COLO668 (cell line): Measurements from ENCODE around the gene CEP78.
A peak's percentile ranks its signal among the peaks of the same experiment; 100 is the strongest.
"Not testable (repeated sequence)": the region's sequence is repeated elsewhere in the genome, so short reads cannot be mapped to it uniquely, and the experiment has no call there.

Source experiments
- DNase-seq: peaks from one replicate; lab custom pipeline; 2025; ENCODE audit not compliant: unreplicated experiment; lab: John Stamatoyannopoulos, UW

The CEP78 gene

DNA sequence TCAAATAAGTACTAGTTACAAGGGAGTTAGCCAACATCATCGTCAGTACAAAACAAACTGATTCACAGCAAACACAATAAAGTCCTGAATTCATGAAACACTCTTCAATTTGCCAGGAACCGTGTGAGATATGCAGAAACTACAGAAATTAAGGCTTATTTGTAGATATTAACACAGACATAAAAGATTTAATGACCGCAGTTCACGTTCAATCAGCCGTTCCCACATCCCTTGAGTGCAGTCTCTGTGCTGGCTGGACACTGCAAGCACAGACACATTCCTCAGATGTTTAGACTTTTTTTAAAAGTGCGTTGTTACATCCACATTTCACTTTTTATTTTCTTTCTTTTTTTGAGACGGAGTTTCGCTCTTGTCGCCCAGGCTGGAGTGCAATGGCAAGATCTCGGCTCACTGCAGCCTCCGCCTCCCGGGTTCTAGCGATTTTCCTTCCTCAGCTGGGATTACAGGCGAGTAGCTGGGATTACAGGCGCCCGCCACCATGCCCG is 566 bp upstream of the CEP78 start:
- DNase-seq = no peak

DNA sequence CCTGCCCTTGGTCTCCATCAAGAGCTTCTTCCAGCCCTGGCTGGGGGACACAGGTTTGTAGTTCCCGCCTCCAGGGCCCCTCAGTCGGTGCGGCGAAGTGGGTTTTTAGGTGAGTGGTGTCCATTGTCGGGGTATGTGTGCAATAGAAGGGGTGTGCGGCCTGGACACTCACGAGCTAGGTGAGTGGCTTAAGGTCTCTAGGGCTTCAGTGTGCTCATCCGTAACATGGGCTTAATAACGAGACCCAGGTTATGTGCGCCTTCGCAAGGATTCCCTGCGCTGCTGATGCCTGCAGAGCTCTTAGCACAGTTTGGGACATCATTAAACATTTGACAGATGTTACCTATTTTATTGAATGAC is 656 bp downstream of the CEP78 start:
- DNase-seq = peak; percentile 54

DNA sequence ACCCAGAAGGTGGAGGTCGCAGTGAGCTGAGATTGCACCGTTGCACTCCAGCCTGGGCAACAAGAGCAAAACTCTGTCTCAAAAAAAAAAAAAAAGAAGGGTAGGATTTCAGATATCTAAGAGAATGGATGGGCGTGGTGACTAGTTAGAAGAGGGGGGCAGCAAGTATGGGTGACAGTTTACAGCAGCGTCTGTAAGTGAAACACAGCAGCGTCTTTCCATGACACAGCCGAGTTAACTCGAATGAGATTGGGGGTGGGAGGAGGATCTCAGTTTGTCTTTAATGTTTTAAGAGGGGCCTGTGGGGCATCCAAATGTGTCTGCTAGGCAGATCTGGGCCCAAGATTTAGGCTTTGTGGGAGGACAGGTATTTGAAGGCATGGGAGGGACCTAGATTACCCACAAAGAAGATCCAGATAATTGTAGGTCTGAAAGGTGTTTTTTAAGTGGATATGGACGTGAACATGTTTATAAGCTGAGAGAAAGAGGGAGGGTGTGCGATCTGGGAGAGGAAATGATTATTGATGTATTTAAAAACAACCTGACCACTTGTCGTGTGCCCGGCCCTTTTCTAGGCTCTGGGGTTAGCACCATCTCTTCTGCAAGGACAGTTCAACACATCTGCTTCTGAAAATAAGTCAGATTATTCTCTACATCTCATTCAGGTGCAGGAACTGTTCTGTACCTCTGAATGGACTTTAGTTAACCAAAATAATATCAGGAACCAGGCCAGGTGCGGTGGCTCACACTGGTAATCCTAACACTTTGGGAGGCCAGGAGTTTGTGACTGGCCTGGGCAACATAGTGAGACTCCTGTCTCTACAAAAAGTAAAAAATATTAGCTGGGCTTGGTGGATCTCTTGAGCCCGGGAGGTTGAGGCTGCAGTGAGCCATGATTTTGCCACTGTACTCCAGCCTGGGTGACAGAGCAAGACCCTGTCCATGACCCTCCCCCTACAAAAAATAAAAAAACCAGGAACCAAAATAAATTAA is 2.5 kb downstream of the CEP78 start:
- DNase-seq = no peak

DNA sequence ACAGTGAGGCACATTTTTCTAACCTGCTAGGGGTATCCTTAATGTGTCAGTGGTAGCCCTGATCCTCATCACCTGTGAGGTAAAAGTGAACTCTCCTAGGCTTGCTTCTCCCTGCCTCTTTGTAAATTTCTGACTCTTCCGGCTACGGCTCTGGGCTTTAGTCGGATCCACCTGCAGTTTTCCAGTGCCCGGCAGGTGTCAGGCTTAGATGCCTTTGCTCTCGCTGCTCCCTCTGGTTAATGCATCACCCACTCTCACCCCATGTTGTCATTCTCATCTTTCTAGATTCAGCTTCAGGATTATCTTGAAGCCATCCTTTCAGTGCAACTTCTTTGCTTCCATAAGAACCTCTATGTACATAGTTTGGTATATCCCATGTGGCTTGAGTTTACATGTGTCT is 3.6 kb downstream of the CEP78 start:
- peak; percentile 60 for DNase-seq

DNA sequence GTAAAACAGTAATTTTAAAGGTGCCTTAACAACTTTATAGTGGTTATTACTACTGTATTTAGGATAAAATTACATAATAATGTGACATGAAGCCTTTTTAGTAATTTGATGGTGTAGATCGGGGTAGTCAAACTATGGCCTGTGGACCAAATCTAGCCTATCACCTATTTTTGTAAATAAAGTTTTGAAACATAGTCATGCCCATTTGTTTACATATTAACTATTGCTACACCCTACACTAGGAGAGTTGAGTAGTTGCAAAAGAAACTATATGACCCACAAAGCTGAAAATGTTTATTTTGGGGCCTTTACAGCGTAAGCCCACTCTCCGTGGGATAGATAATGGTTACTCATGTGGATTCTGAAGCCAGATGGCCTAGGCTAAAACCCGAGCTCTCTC is 6.2 kb downstream of the CEP78 start:
- no peak for DNase-seq

DNA sequence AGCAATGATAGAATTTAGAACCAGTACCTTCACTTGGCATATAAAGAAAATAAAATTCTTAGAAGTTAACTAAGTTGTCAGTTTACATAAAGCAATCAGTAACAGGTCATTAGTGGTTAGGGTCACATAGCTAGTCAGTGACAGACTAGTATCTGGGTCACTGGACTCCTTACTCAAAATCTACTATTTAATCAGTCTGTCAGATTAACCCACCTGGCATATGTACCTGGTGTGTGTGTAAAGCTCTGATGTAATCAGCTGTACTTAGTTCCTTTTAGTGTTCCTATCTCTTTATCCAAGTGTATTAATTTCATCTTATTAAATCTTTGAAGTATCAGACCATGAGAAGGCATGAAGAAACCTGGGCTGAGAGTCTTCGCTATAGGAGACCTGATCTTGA is 7.3 kb downstream of the CEP78 start:
- DNase-seq = no peak

DNA sequence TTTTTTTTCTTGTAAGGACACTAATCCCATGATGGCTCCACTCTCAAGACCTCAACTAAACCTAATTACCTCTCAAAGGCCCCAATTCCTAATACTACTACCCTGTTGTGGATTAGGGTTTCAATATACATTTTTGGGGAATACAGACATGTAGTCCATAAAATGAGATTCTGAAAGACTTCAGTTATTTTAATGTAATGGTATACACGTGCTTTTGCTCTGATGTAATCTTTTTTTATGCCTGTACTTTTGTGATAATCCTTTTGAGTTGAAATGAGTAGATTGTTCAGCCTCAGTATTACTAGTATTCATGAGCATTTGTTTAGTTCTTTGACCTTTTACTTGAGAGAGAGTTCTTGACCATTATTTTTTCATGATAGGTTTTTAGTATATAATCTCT is 9.5 kb downstream of the CEP78 start:
- no peak for DNase-seq

DNA sequence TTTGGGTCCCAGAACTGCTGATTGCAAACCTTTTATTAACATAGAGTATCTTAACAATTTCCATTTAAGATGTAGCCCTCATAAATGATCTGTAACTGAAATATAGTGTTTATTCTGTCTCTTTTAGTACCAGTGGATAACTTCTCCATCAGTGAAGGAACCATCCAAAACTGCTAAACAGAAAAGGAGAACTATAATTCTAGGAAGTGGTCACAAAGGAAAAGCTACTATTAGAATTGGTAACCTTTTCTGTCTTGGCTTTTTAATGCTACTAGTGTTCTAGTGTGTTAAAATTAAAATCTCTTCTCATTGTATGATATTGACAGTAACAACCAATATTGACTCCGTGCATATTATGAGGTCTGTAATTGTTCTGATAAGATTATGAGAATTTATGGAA is 12.8 kb downstream of the CEP78 start:
- DNase-seq = no peak

DNA sequence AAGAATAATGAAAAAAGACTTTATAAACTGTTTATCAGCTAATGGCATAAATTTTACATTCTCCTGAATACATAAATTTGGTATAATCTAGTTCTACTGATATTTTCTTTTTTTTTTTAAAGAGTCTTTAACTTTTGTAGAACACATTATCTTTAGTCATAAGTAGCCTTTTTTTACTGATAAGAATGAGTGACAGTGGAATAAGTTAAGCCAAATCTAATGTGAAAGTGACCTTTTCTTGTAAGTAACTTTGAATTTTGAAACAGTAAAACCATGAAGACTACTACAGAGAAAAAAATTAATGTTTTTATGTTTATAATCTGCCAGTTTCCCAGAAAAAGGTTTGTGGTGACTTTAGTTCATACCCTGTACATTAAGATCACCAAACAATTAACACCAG is 13.7 kb downstream of the CEP78 start:
- no peak for DNase-seq

DNA sequence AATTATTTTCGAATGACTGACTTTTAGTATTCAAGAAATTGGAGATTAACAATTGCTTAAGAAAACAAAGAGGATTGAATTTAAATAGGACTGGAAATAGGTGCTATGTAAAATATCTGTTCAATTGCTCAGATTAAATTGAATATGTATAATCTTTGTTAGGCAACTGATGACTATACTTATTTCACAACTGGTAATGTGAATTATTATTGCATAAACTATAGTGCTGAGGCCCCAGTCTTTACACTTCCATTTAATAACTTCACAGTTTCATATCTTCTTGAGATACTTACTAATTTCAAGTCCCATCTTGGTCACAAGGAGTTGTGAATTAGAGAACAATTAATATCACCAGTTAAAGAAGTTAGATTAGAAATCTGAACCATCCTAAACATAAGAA is 16.7 kb downstream of the CEP78 start:
- DNase-seq = no peak

DNA sequence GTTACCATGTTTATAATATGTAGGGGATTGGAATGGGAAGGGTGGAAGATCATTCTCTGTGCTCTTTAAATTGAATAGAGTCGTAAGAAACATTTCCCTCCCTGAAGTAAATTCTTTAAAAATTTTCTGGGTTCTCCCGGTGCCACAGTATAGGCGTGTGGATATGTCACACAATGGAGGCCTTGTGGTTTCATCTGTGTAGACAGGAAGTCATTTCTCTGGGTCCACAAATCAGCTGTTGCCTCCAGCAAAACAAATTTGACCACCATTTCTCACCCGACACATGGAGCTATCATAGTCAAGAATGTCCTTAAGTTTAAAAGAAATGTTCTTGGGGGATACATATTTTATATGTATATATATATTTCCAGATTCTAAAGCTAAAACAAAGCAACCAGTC is 17.4 kb downstream of the CEP78 start:
- DNase-seq = no peak

DNA sequence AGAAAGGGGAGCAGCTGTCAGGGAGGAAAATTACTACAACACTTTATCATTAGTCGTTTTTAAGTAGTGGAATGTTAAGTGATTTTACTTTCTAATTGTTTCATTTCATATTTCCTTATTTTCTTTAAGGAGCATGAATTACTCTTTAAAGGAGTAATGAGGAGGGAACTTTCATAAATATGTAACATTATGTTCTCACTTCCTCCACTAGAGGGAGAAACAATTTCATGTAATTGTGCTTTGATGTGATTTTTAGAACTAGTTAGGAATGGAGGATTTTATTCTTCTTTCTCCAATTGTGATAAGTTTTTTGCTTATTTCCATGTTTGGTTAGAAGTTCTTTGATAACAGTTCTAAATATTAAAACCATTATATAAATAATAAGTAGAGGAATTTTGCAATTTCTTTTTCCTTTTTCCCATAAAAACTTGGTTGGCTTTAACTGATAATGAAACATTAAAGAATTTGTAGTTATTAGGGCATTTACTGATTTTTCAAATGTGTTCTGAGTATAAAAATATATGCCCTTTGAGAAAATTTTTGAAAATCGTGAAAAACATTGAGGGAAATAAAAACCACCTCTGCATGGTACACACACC is 25.6 kb downstream of the CEP78 start:
- DNase-seq = no peak

DNA sequence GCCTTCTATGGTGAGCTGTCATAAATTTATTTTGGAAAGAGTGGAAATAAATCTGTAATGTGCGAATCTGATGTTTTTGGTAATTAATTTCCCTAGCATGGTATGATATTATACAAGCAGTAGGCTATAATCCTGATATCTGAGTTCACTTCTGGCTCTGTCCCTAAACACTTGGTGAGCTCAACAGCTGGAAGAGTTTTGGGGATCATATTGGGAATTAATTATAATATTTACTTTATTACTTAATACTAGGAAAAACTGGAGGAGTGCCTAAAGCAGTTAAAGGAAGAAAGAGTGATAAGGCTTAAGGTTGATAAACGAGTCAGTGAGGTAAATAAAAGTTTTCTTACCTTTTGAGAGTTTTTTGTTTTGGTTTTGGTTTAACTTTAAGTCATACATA is 26.8 kb downstream of the CEP78 start:
- DNase-seq = no peak

DNA sequence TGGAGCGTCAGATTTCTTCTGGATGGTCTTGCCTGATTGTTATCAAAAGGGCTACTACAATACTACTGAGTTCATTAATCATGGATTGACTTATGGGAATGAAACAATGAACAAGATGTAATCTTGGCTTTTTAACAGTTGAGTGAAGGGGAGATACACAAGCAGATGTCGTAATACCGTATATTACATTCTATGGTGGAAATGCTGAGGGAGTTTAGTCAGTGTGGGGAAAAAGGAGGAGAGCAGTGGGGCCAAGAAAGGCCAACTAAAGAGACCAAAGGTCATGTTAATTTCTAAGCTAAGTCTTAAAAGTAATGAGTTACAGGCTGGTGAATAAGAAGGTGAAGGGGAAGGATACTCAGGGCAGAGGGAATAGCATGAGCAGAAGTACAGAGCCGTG is 32.0 kb downstream of the CEP78 start:
- DNase-seq = no peak

DNA sequence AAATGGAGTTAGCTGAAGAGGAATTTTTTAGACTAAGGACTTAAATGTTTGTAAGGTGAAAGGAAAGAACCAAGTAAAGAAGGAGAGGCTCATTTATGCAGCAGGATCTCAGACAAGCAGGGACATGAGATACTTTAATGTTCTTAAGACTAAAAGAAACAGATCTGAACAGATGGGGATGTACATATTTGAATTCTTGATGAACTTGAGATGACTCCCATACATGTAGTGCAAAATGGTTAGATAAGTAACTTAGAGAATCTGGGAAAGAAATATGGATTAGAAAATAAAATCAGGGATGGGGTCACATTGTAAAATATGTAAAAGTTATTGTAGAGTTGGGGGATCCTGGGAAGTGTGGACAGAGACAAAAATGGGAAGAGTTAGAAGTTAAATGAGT is 33.9 kb downstream of the CEP78 start:
- DNase-seq = no peak

DNA sequence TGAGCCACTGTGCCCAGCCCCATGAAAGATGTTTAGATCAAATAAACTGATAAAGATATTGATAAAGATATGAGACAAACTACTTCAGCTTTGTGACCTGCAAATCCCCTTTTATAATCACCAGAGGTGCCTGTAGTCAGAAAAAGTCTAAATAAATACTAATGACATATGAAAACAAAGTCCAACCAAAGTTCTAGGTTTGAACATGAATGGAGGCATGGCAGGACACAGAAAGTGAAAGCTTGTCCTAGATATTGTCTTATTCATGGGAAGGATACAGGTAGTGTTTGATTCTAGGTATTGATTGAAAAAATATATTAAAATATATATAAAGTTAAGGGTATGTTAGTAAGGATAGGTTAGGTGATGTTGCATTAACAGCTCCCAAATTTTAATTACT is 36.4 kb downstream of the CEP78 start:
- DNase-seq = no peak

DNA sequence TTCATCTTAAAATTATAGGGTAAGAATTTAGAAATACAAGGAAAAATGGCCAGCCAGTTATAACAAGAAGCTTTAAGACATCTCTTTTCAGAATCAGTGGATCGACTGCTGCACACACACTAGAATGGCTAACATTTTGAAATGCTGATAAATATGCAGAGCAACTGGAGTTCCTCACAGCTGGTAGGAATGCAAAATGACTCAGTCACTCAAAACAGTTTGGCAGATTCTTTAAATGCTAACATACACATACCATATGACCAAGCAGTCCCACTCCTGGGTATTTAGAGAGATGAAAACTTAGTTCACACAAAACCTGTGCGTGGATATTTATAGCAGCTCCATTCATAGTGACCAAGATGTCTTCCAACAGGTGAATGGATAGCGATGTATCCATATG is 37.9 kb downstream of the CEP78 start:
- DNase-seq = no peak

DNA sequence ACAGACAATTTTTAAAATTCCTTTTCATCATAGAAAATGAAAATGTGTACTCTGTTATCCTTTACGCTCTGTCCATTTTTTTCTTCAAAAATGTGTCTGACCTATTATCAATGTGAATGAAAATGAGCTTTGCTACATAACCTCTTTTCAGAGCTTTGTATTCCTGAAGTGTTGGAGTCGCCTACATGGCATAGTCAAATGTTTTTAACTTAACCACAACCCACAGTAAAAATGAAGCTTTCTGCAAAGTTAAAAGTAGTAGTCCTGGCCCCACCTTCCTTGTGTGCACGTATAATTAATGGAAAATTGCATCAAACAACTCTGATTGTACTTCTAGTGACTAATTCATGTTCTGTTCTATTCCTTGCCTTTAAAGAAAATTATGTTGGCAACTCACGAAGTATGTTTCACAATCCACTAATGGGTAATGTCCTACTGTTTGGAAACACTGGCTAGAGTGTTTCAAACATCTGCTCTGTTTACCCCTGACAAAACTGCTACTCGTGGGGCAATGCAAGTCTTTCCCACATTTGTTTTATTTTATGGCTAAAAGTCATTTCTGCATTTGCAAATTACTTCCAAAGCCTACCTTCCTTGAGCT is 42.4 kb downstream of the CEP78 start:
- DNase-seq = no peak

DNA sequence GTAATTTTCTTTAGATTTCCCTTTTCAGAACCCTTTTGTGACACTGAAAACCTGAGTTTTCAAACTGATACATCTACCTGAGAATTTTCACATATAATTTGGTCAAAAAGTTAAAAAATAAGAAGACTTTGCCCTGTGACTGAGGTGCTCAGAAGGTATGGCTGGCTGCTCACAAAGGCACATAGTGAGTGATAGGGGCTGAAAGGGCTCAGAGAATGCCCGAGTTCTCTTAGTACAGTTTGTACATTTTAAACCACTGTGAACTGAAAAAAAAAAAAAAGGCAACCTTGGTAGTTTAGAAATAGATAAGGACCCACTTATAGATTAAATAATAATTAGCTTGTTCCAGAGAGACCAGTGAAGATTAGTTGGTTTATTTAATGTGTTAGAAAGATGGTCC is 42.9 kb downstream of the CEP78 start:
- DNase-seq = no peak

DNA sequence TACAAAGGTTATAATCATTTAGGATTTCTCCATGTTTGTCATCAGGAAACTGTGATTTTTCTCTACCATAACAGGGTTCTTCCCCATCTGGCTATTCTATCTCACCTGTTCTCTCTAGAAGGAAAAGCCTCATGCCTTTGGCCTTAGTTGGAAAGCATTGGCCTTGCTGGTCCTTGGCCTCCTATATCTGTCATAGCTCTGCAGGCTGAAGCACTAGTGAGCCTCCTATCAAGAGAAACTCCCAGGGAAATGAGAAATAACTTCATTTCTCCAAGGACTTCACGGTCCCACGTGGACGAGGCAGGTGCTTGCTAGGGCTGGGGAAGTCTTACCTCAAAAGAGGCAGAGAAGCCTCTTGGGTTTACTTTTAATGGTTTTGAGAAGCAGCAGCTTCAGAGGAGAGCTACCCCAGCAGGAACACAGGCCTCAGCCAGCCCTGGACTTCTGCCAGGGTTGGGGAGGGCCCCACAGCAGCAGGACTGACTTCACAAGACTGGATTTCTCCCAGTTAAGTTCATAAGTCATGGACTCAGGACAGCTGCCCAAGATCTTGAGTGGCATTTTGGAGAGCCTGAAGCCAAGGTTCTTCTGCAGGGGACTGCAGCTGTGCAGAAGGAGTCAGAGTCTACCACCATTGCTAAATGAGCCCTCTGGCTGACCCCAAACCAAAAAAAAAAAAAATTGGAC is 45.2 kb downstream of the CEP78 start:
- no peak for DNase-seq

DNA sequence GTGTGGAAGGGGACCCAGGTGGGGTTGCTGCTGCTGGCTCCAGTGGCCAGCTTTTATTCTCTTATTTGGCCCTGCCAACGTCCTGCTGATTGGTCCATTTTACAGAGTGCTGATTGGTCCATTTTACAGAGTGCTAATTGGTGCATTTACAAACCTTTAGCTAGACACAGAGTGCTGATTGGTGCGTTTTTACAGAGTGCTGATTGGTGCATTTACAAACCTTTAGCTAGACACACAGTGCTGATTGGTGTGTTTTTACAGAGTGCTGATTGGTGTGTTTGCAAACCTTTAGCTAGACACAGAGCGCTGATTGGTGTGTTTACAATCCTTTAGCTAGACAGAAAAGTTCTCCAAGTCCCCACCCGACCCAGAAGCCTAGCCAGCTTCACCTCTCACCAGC is 48.3 kb downstream of the CEP78 start:
- not testable (repeated sequence) for DNase-seq

DNA sequence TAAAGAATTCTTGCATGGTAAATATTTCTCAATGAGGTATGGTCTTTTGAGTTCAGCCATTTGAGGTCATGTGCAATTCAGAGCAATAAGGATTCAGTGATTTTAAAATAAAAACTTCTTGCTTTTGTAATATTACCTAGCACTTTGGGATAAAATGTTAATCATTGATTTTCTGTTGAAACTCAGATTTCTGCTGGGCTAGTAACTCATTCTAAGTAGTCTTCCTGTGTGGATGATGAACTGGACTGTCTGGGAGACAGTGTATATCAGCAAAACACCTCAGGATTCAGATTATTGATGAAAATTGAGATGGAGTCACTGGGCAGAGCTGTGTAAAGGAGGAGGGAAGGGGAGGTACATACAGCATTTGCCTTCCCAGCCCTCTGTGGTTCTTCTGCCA is 50.2 kb downstream of the CEP78 start:
- no peak for DNase-seq
